HepG2 (cell line): ENCODE measurements around the gene PALM. TPM values are rescaled to one million over a fixed set of nuclear protein-coding genes. Genes with fewer than 3 reads are reported as not detected.

Source experiments
- CENPX ChIP-seq: sonication (generic); formaldehyde crosslinking; IDR thresholded peaks from 2 replicates; pipeline ENCODE4 v1.9.0; 2021; ENCODE audit warnings: mild to moderate bottlenecking, missing genetic modification reagents, moderate library complexity
- KAT8 ChIP-seq: IDR thresholded peaks from 2 replicates; pipeline ENCODE4 v1.6.1; 2016; ENCODE audit warnings: missing genetic modification reagents, missing compliant biosample characterization
- KMT2A ChIP-seq: sonication (generic); formaldehyde crosslinking; IDR thresholded peaks from 2 replicates; pipeline ENCODE4 v1.4.0; 2020; ENCODE audit warnings: missing genetic modification reagents
- NFYB ChIP-seq: sonication (generic); formaldehyde crosslinking; IDR thresholded peaks from 2 replicates; pipeline ENCODE4 v1.4.0; 2020; ENCODE audit warnings: missing genetic modification reagents
- RBAK ChIP-seq: sonication (generic); formaldehyde crosslinking; IDR thresholded peaks from 2 replicates; pipeline ENCODE4 v1.5.1; 2020; ENCODE audit warnings: mild to moderate bottlenecking, missing genetic modification reagents
- TRIM24 ChIP-seq: sonication (generic); formaldehyde crosslinking; IDR thresholded peaks from 2 replicates; pipeline ENCODE4 v1.8.0; 2022; ENCODE audit warnings: mild to moderate bottlenecking, missing genetic modification reagents
- U2AF1 ChIP-seq: fragments of 200-400 bp; formaldehyde crosslinking; optimal IDR thresholded peaks from 2 replicates; pipeline ENCODE3; 2017; ENCODE audit warnings: mild to moderate bottlenecking, low read depth, low read length
- ZNF615 ChIP-seq: sonication (generic); formaldehyde crosslinking; IDR thresholded peaks from 2 replicates; pipeline ENCODE4 v1.5.0; 2020; ENCODE audit warnings: mild to moderate bottlenecking, missing genetic modification reagents, borderline replicate concordance
- ZNF709 ChIP-seq: sonication (generic); formaldehyde crosslinking; IDR thresholded peaks from 2 replicates; pipeline ENCODE4 v1.5.0; 2020; ENCODE audit warnings: mild to moderate bottlenecking, missing genetic modification reagents
- ZNF781 ChIP-seq: sonication (generic); formaldehyde crosslinking; IDR thresholded peaks from 2 replicates; pipeline ENCODE4 v1.5.1; 2020; ENCODE audit warnings: borderline replicate concordance, mild to moderate bottlenecking, missing genetic modification reagents; ENCODE audit errors: not compliant biosample characterization
- ZNF816 ChIP-seq: sonication (generic); formaldehyde crosslinking; IDR thresholded peaks from 2 replicates; pipeline ENCODE4 v1.8.0; 2022; ENCODE audit warnings: missing genetic modification reagents, mild to moderate bottlenecking, borderline replicate concordance
- polyA plus RNA-seq, 8 experiments: library from polyadenylated mRNA; depleted of rRNA in 3 of 8; stranded (reverse) in 7 of 8; unstranded in 1 of 8; fragments of >200 nt; fragmentation: Illumina TruSeq in 4 of 8; extraction: Trizol in 4 of 8; gene quantifications; 2 replicates each; pipeline versions ENCODE4 v1.2.1 to v1.2.3, GENCODE V29; 2011 to 2016; ENCODE audit warnings: low read depth in 4 of 8, missing spikeins in 1 of 8, mixed read lengths in 1 of 8; ENCODE audit not compliant: insufficient read depth in 1 of 8
- total RNA-seq, 5 experiments: library from RNA; depleted of rRNA; stranded (reverse); fragments of >200 nt; fragmentation: Illumina TruSeq; extraction: Trizol; gene quantifications; 2 replicates each; pipeline ENCODE4 v1.2.3, GENCODE V29; 2016; ENCODE audit warnings: low read depth in 1 of 5
- TF ChIP-seq, protein P1 (sequence below): IDR thresholded peaks from 2 replicates; pipeline ENCODE4 v1.6.1; 2016; ENCODE audit warnings: mild to moderate bottlenecking
- TF ChIP-seq, protein P2 (sequence below): IDR thresholded peaks from 2 replicates; pipeline ENCODE4 v1.6.1; 2016; ENCODE audit warnings: low read depth, missing genetic modification reagents, missing compliant biosample characterization
- TF ChIP-seq, protein P3 (sequence below): sonication (generic); formaldehyde crosslinking; IDR thresholded peaks from 2 replicates; pipeline ENCODE4 v1.8.1; 2023; ENCODE audit warnings: mild to moderate bottlenecking, missing genetic modification reagents, borderline replicate concordance
- TF ChIP-seq, protein P4 (sequence below): IDR thresholded peaks from 2 replicates; pipeline ENCODE4 v1.6.1; 2016; ENCODE audit warnings: low read depth, control low read depth
- TF ChIP-seq, protein P5 (sequence below): sonication (generic); formaldehyde crosslinking; IDR thresholded peaks from 2 replicates; pipeline ENCODE4 v1.4.0; 2020; ENCODE audit warnings: missing genetic modification reagents

The PALM gene
- total and polyA plus RNA-seq, 2 of the 13 experiments (the other 11 are each of a cell fraction or from before 2014, with no cell fraction given) = 4.0 to 9.7 TPM

DNA sequence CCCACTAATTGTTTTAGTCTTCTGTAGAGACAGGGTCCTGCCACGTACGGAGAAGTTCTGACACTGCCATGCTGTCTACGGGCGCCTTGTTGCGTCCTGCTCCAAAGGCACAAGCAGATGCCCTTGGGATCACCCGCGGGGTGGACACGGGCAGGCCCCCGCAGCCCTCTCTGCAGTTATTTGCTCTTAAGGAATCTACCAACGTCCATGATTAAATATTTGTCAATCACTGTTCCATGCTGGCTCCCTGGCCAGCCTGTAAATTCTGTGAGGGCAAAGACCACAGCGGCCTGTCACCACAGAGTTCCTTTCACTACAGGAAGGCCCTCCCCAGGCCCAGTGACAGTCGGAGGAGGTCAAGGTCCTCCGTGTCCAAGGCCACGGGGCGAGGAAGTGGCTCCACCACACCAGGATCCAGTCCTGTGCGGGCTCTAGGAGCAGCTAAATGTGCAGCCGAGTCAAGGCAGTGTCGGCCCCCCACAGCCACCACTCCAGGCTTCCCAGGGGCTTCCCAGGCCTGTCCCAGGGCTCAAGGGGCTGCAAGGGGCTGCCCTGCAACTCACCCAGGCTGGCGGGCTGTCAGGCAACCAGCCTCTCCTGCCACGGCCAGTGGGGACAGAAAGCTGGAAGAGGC lies 47.8 kb upstream of the PALM start (continued):
- TF ChIP-seq, protein P1, sequence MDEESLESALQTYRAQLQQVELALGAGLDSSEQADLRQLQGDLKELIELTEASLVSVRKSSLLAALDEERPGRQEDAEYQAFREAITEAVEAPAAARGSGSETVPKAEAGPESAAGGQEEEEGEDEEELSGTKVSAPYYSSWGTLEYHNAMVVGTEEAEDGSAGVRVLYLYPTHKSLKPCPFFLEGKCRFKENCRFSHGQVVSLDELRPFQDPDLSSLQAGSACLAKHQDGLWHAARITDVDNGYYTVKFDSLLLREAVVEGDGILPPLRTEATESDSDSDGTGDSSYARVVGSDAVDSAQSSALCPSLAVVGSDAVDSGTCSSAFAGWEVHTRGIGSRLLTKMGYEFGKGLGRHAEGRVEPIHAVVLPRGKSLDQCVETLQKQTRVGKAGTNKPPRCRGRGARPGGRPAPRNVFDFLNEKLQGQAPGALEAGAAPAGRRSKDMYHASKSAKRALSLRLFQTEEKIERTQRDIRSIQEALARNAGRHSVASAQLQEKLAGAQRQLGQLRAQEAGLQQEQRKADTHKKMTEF = peak; percentile 93
- TF ChIP-seq, protein P2, sequence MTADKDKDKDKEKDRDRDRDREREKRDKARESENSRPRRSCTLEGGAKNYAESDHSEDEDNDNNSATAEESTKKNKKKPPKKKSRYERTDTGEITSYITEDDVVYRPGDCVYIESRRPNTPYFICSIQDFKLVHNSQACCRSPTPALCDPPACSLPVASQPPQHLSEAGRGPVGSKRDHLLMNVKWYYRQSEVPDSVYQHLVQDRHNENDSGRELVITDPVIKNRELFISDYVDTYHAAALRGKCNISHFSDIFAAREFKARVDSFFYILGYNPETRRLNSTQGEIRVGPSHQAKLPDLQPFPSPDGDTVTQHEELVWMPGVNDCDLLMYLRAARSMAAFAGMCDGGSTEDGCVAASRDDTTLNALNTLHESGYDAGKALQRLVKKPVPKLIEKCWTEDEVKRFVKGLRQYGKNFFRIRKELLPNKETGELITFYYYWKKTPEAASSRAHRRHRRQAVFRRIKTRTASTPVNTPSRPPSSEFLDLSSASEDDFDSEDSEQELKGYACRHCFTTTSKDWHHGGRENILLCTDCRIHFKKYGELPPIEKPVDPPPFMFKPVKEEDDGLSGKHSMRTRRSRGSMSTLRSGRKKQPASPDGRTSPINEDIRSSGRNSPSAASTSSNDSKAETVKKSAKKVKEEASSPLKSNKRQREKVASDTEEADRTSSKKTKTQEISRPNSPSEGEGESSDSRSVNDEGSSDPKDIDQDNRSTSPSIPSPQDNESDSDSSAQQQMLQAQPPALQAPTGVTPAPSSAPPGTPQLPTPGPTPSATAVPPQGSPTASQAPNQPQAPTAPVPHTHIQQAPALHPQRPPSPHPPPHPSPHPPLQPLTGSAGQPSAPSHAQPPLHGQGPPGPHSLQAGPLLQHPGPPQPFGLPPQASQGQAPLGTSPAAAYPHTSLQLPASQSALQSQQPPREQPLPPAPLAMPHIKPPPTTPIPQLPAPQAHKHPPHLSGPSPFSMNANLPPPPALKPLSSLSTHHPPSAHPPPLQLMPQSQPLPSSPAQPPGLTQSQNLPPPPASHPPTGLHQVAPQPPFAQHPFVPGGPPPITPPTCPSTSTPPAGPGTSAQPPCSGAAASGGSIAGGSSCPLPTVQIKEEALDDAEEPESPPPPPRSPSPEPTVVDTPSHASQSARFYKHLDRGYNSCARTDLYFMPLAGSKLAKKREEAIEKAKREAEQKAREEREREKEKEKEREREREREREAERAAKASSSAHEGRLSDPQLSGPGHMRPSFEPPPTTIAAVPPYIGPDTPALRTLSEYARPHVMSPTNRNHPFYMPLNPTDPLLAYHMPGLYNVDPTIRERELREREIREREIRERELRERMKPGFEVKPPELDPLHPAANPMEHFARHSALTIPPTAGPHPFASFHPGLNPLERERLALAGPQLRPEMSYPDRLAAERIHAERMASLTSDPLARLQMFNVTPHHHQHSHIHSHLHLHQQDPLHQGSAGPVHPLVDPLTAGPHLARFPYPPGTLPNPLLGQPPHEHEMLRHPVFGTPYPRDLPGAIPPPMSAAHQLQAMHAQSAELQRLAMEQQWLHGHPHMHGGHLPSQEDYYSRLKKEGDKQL (CRISPR knock-in tag) = no peak; the same call in 1 of the 2 replicates
- peak; percentile 70 for TF ChIP-seq KMT2A (CRISPR knock-in tag)
- TF ChIP-seq, protein P3, sequence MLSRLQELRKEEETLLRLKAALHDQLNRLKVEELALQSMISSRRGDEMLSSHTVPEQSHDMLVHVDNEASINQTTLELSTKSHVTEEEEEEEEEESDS = no peak
- TF ChIP-seq KAT8 (CRISPR knock-in tag) = peak; percentile 77
- TF ChIP-seq ZNF816 (CRISPR knock-in tag) = no peak
- no peak for TF ChIP-seq CENPX (CRISPR knock-in tag)
- no peak for TF ChIP-seq ZNF615 (CRISPR knock-in tag)
- no peak for TF ChIP-seq ZNF709 (CRISPR knock-in tag)
- no peak for TF ChIP-seq TRIM24 (CRISPR knock-in tag)
- no peak for TF ChIP-seq ZNF781 (CRISPR knock-in tag)
- TF ChIP-seq RBAK (CRISPR knock-in tag) = no peak
- no peak for TF ChIP-seq NFYB (CRISPR knock-in tag)
- TF ChIP-seq U2AF1 = no peak
- TF ChIP-seq, protein P4, sequence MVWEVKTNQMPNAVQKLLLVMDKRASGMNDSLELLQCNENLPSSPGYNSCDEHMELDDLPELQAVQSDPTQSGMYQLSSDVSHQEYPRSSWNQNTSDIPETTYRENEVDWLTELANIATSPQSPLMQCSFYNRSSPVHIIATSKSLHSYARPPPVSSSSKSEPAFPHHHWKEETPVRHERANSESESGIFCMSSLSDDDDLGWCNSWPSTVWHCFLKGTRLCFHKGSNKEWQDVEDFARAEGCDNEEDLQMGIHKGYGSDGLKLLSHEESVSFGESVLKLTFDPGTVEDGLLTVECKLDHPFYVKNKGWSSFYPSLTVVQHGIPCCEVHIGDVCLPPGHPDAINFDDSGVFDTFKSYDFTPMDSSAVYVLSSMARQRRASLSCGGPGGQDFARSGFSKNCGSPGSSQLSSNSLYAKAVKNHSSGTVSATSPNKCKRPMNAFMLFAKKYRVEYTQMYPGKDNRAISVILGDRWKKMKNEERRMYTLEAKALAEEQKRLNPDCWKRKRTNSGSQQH (CRISPR knock-in tag) = peak; percentile 47; the same call in 1 of the 2 replicates
- TF ChIP-seq, protein P5, sequence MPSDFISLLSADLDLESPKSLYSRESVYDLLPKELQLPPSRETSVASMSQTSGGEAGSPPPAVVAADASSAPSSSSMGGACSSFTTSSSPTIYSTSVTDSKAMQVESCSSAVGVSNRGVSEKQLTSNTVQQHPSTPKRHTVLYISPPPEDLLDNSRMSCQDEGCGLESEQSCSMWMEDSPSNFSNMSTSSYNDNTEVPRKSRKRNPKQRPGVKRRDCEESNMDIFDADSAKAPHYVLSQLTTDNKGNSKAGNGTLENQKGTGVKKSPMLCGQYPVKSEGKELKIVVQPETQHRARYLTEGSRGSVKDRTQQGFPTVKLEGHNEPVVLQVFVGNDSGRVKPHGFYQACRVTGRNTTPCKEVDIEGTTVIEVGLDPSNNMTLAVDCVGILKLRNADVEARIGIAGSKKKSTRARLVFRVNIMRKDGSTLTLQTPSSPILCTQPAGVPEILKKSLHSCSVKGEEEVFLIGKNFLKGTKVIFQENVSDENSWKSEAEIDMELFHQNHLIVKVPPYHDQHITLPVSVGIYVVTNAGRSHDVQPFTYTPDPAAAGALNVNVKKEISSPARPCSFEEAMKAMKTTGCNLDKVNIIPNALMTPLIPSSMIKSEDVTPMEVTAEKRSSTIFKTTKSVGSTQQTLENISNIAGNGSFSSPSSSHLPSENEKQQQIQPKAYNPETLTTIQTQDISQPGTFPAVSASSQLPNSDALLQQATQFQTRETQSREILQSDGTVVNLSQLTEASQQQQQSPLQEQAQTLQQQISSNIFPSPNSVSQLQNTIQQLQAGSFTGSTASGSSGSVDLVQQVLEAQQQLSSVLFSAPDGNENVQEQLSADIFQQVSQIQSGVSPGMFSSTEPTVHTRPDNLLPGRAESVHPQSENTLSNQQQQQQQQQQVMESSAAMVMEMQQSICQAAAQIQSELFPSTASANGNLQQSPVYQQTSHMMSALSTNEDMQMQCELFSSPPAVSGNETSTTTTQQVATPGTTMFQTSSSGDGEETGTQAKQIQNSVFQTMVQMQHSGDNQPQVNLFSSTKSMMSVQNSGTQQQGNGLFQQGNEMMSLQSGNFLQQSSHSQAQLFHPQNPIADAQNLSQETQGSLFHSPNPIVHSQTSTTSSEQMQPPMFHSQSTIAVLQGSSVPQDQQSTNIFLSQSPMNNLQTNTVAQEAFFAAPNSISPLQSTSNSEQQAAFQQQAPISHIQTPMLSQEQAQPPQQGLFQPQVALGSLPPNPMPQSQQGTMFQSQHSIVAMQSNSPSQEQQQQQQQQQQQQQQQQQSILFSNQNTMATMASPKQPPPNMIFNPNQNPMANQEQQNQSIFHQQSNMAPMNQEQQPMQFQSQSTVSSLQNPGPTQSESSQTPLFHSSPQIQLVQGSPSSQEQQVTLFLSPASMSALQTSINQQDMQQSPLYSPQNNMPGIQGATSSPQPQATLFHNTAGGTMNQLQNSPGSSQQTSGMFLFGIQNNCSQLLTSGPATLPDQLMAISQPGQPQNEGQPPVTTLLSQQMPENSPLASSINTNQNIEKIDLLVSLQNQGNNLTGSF (CRISPR knock-in tag) = no peak
